Fibroblast of pulmonary artery (primary cell): ENCODE data around the gene CARD6.
A peak's percentile ranks its signal among the peaks of the same experiment; 100 is the strongest.
"Not testable (repeated sequence)": the region's sequence is repeated elsewhere in the genome, so short reads cannot be mapped to it uniquely, and the experiment has no call there.

ENCODE experiments used
- DNase-seq: peaks from one replicate; pipeline ENCODE4 v3.0.0-alpha.2; 2010; ENCODE audit warnings: low read depth
- H3K4me3 ChIP-seq: replicated peaks from 2 replicates; pipeline ENCODE4 v1.5.1; 2011; ENCODE audit warnings: low read depth, mild to moderate bottlenecking, control low read depth, low read length, moderate library complexity
- TF ChIP-seq, protein P1 (sequence below): IDR thresholded peaks from 2 replicates; pipeline ENCODE4 v1.5.1; 2011; ENCODE audit warnings: mild to moderate bottlenecking, control low read depth, low read length, inconsistent platforms; ENCODE audit errors: missing control alignments

The CARD6 gene

DNA sequence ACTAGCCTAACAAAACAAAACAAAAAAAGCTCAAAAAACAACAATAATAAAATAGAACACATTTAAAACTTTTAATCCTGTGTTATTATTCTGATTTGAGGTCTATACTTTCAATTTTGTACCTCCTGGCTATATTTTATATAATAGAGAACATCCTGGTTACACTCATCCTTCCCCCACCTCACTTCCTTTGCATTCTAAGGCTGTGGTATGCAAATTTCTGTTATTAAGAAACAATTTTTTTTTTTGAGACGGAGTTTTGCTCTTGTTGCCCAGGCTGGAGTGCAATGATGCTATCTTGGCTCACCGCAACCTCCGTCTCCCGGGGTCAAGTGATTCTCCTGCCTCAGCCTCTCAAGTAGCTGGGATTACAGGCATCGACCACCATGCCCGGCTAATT, 3.1 kb upstream of the CARD6 start:
- DNase-seq: no peak
- no peak overlapping the region for H3K4me3 ChIP-seq
- TF ChIP-seq, protein P1, sequence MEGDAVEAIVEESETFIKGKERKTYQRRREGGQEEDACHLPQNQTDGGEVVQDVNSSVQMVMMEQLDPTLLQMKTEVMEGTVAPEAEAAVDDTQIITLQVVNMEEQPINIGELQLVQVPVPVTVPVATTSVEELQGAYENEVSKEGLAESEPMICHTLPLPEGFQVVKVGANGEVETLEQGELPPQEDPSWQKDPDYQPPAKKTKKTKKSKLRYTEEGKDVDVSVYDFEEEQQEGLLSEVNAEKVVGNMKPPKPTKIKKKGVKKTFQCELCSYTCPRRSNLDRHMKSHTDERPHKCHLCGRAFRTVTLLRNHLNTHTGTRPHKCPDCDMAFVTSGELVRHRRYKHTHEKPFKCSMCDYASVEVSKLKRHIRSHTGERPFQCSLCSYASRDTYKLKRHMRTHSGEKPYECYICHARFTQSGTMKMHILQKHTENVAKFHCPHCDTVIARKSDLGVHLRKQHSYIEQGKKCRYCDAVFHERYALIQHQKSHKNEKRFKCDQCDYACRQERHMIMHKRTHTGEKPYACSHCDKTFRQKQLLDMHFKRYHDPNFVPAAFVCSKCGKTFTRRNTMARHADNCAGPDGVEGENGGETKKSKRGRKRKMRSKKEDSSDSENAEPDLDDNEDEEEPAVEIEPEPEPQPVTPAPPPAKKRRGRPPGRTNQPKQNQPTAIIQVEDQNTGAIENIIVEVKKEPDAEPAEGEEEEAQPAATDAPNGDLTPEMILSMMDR: no peak

DNA sequence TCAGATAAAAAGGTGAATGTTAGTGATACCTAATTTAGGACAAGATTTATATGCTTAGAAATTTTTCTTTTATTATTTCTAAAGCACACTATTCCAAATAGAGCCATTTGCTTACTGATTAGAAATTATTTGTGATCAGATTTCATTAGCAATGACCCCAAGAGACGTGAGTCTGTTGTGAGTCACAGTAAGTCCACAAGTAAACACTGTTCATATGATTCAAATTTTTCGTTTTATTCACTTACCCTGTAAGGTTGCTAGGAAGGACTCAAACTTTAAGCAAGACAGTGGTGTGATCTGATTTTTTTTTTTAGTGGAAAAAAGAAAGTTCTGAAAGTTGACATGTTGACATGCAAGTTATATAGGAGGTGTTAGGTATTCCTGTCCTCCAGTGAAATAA, 1.2 kb downstream of the CARD6 start:
- TF ChIP-seq, protein P1: no peak
- peak overlapping the region; percentile 61 for H3K4me3 ChIP-seq
- DNase-seq: peak; percentile 33

DNA sequence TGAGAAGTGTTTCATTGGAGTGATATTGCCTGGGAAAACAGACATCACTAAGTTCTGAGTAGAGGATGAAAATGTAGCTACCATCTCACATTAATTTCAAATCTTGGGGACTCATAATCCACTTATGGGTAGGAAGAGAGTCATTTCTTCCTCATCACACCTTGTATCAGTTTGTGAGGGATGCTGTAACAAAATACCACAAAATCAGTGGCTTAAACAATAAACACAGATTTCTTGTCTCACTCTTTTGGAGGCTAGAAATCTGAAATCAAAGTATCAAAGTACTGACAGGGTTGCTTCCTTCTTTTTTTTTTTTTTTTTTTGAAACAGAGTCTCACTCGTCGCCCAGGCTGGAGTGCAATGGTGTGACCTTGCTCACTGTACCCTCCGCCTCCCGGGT, 3.4 kb downstream of the CARD6 start:
- no peak for DNase-seq
- no peak overlapping the region for H3K4me3 ChIP-seq
- TF ChIP-seq, protein P1: no peak

DNA sequence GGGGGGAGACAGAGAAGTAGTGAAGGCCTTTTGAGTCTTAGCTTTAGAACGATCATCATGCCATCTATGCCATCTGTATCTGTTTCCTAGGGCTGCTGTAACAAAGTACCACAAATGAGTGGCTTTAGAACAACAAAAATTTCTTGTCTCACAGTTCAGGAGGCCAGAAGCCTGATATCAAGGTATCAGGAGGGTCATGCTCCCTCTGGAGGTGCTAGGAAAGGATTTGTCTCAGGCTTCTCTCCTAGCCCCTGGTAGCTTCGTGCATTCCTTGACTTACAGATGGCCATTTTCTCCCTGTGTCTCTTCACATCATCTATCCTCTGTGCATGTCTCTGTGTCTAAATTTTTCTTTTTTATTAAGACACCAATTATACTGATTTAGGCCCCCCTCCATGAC, 5.2 kb downstream of the CARD6 start:
- TF ChIP-seq, protein P1: no peak
- no peak for DNase-seq
- no peak overlapping the region for H3K4me3 ChIP-seq

DNA sequence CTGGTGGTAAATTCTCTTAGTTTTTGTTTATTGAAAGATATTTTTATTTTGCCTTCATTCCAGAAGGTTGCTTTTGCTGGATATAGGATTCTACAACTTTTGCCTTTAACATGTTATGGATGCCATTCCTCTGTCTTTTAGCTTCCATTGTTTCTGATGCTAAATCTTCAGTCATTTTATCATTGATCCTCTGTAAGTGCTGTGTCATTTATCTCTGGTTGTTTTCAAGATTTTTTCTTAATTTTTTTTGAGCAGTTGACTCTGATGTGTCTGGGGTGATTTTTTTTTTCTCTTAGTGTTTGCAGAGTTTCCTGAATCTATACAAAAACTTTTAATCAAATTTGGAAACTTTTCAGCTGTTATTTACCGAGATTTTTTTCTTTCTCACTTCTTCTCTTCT, 6.4 kb downstream of the CARD6 start:
- DNase-seq: no peak
- TF ChIP-seq, protein P1: no peak
- H3K4me3 ChIP-seq: no peak overlapping the region

DNA sequence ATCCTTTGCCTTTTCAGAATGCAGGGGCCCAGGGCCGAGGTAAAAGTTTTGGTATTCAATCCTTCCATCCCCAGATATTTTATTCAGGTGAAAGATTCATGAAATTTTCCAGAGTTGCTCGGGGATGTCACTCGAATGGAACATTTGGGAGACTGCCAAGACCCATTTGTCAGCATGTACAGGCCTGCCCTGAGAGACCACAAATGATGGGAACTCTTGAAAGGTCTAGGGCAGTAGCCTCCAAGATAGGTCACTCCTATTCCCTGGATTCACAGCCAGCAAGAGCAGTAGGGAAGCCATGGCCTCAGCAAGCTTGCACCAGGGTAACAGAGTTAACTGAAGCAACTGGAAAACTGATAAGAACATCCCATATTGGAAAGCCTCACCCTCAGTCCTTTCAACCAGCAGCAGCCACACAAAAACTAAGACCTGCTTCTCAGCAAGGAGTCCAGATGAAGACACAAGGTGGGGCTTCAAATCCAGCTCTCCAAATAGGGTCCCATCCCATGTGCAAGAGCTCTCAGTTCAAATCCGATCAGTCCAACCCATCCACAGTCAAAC, 12.5 kb downstream of the CARD6 start:
- TF ChIP-seq, protein P1: no peak
- DNase-seq: peak; percentile 9
- H3K4me3 ChIP-seq: no peak overlapping the region

DNA sequence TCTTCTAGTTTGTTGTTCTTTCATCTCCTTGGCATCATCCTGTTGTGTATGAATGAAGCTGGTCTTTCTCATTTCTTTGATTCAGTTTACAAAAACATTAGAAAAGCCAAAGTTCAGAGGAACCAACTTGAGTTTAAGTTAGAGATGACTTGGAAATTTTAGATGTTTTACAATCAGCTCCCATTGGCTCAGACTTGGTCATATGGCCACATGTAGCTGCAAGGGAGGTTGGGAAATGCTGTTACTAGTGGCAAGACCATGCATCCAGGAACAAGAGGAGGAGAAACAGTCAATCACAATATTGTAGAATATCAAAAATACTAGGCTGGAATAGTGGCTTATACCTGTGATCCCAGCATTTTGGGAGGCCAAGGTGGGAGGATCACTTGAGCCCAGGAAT, 19.5 kb downstream of the CARD6 start:
- TF ChIP-seq, protein P1: no peak
- peak; percentile 4 for DNase-seq
- no peak overlapping the region for H3K4me3 ChIP-seq

DNA sequence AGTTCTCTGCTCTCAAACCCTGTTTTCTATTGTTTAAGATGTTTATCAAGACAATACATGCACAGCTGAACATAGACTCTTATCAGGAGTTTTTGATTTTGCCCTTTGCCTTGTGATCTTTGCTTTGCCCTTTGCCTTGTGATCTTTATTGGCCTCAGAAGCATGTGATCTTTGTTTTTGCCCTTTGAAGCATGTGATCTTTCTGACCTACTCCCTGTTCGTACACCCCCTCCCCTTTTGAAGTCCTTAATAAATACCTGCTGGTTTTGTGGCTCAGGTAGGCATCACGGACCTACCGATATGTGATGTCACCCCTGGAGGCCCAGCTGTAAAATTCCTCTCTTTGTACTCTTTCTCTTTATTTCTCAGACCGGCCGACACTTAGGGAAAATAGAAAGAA, 23.8 kb downstream of the CARD6 start:
- DNase-seq, H3K4me3 ChIP-seq: not testable (repeated sequence)
